ENCODE measurements around the gene MANEAL. TPM values are rescaled to one million over a fixed set of nuclear protein-coding genes. Genes with fewer than 3 reads are reported as not detected.
A peak's percentile ranks its signal among the peaks of the same experiment; 100 is the strongest.

MANEAL gene
- total and polyA plus RNA-seq, 2 of the 13 experiments (the other 11 are each of a cell fraction or from before 2014, with no cell fraction given), result 20.8 to 26.4 TPM

GRCh38 chr1:37793773-37794371, at the start of gene MANEAL (continued):
- peak; percentile 27; the same call in 1 of the 2 replicates for TF ChIP-seq ZNF547 (CRISPR knock-in tag; IDR thresholded peaks at IDR 0.05)
- no peak for TF ChIP-seq TERF1 (CRISPR knock-in tag; IDR thresholded peaks at IDR 0.05)
- no peak; the same call in 1 of the 2 replicates for TF ChIP-seq FOXO1 (CRISPR knock-in tag; IDR thresholded peaks at IDR 0.05)
- no peak for TF ChIP-seq ZNF10 (CRISPR knock-in tag; IDR thresholded peaks at IDR 0.05; ENCODE audit: borderline replicate concordance, low read depth)
- peak; percentile 72; the same call in 1 of the 2 replicates for TF ChIP-seq ZNF784 (CRISPR knock-in tag; IDR thresholded peaks at IDR 0.05; ENCODE audit: borderline replicate concordance)
- no peak for TF ChIP-seq ZNF260 (CRISPR knock-in tag; IDR thresholded peaks at IDR 0.05; ENCODE audit: borderline replicate concordance, low read depth)
- 0 out of 2 replicates have a peak, but pooled peaks have one; percentile 33 for TF ChIP-seq ZNF746 (CRISPR knock-in tag; IDR thresholded peaks at IDR 0.05)
- no peak; the same call in 1 of the 2 replicates for TF ChIP-seq ATF7-NPFF (CRISPR knock-in tag; IDR thresholded peaks at IDR 0.05; ENCODE audit: low read depth)
- no peak for TF ChIP-seq ZBTB40 (IDR thresholded peaks at IDR 0.05)
- no peak; the same call in 1 of the 2 replicates for TF ChIP-seq ZBTB40 (CRISPR knock-in tag; IDR thresholded peaks at IDR 0.05)
- no peak for TF ChIP-seq ZBTB39 (CRISPR knock-in tag; IDR thresholded peaks at IDR 0.05)
- 0 out of 2 replicates have a peak, but pooled peaks have one; percentile 60 for TF ChIP-seq ZNF773 (CRISPR knock-in tag; IDR thresholded peaks at IDR 0.05; ENCODE audit: borderline replicate concordance)
- TF ChIP-seq ZNF121 (CRISPR knock-in tag; IDR thresholded peaks at IDR 0.05), result peak; percentile 25; the same call in 1 of the 2 replicates
- peak; percentile 48 for TF ChIP-seq RAD21 (CRISPR knock-in tag; IDR thresholded peaks at IDR 0.05)
- TF ChIP-seq ZNF20 (CRISPR knock-in tag; IDR thresholded peaks at IDR 0.05), result no peak
- no peak for TF ChIP-seq MATR3 (CRISPR knock-in tag; IDR thresholded peaks at IDR 0.05)

Data from HepG2 (cell line).